Astrocyte (in vitro differentiated cells and primary cell): ENCODE measurements around the gene SPTBN1. TPM values are rescaled to one million over a fixed set of nuclear protein-coding genes. Genes with fewer than 3 reads are reported as not detected.

Source experiments
- DNase-seq: peaks from one replicate; pipeline ENCODE4 v3.0.0-alpha.2; 2010; ENCODE audit warnings: low read depth
- FAIRE-seq: peaks from 2 replicates; lab custom pipeline; 2011; peaks lifted over from hg19 to GRCh38; lab: Jason Lieb, UNC
- H2AFZ ChIP-seq: 2 replicates; pipeline ENCODE4 v1.6.0; 2012; ENCODE audit warnings: low read depth, low read length, inconsistent platforms
- H3K27ac ChIP-seq: 2 replicates; pipeline ENCODE4 v1.5.1; 2011; ENCODE audit warnings: low read depth, low read length, inconsistent platforms
- H3K27me3 ChIP-seq: 2 replicates; pipeline ENCODE4 v1.6.0; 2011; ENCODE audit warnings: low read length, inconsistent platforms; ENCODE audit not compliant: insufficient read depth
- H3K36me3 ChIP-seq: 2 replicates; pipeline ENCODE4 v1.5.1; 2011; ENCODE audit warnings: low read length, inconsistent platforms; ENCODE audit not compliant: insufficient read depth
- H3K4me1 ChIP-seq: 2 replicates; pipeline ENCODE4 v1.5.1; 2011; ENCODE audit warnings: low read length, inconsistent platforms; ENCODE audit not compliant: insufficient read depth
- H3K4me2 ChIP-seq: 2 replicates; pipeline ENCODE4 v1.6.0; 2012; ENCODE audit warnings: low read length, inconsistent platforms
- H3K4me3 ChIP-seq: 2 replicates; pipeline ENCODE4 v1.5.1; 2011; ENCODE audit warnings: low read depth, mild to moderate bottlenecking, low read length, inconsistent platforms; ENCODE audit not compliant: insufficient read depth
- H3K79me2 ChIP-seq: 2 replicates; pipeline ENCODE4 v1.6.0; 2012; ENCODE audit warnings: mild to moderate bottlenecking, low read length, inconsistent platforms; ENCODE audit not compliant: insufficient read depth
- H3K9ac ChIP-seq: 2 replicates; pipeline ENCODE4 v1.6.0; 2012; ENCODE audit warnings: mild to moderate bottlenecking, low read length, inconsistent platforms
- H3K9me3 ChIP-seq: 2 replicates; pipeline ENCODE4 v1.5.1; 2012; ENCODE audit warnings: low read depth, mild to moderate bottlenecking, low read length, inconsistent platforms; ENCODE audit not compliant: insufficient read depth
- H4K20me1 ChIP-seq: 2 replicates; pipeline ENCODE4 v1.6.0; 2012; ENCODE audit warnings: low read length, inconsistent platforms; ENCODE audit not compliant: insufficient read depth
- H3K27ac Mint-ChIP-seq: one replicate; pipeline ENCODE4 v1.8.0; 2021; ENCODE audit warnings: mild to moderate bottlenecking, mixed read lengths; ENCODE audit not compliant: unreplicated experiment
- H3K27me3 Mint-ChIP-seq: one replicate; pipeline ENCODE4 v1.8.0; 2021; ENCODE audit warnings: low read depth, mixed read lengths; ENCODE audit not compliant: unreplicated experiment
- H3K36me3 Mint-ChIP-seq: one replicate; pipeline ENCODE4 v1.8.0; 2021; ENCODE audit warnings: low read depth, mixed read lengths; ENCODE audit not compliant: unreplicated experiment
- H3K4me1 Mint-ChIP-seq: one replicate; pipeline ENCODE4 v1.8.0; 2021; ENCODE audit warnings: low read depth, mixed read lengths; ENCODE audit not compliant: unreplicated experiment
- H3K4me3 Mint-ChIP-seq: one replicate; pipeline ENCODE4 v1.8.0; 2021; ENCODE audit warnings: mild to moderate bottlenecking, moderate library complexity, mixed read lengths; ENCODE audit not compliant: unreplicated experiment
- H3K9me3 Mint-ChIP-seq: one replicate; pipeline ENCODE4 v1.8.0; 2021; ENCODE audit warnings: mild to moderate bottlenecking, mixed read lengths; ENCODE audit not compliant: unreplicated experiment
- CTCF ChIP-seq: IDR thresholded peaks from 2 replicates; pipeline ENCODE4 v1.5.1; 2011; ENCODE audit warnings: low read depth, mild to moderate bottlenecking, inconsistent platforms, low read length, moderate library complexity; ENCODE audit not compliant: insufficient read depth
- EZH2 ChIP-seq: IDR thresholded peaks from 2 replicates; pipeline ENCODE4 v1.6.1; 2012; ENCODE audit warnings: mild to moderate bottlenecking, low read length, inconsistent platforms; ENCODE audit not compliant: insufficient read depth
- total RNA-seq: library from RNA; stranded (reverse); gene quantifications from 2 replicates; pipeline ENCODE4 v1.2.1, GENCODE V29; 2021

Gene SPTBN1
- total RNA-seq, 1 donor from 2014 or later: 311 TPM

- no peak overlapping the region for H3K27ac ChIP-seq
- peaks cover 86% of the 10 kb centered on the region for H3K36me3 ChIP-seq
- no peaks in the 10 kb centered on the region for H3K9me3 ChIP-seq
- Mint-ChIP-seq H3K4me3 (no peak overlapping the region), H3K36me3 (peaks cover 45% of the 10 kb centered on the region), H3K27ac (no peak overlapping the region), H3K27me3 (no peaks in the 10 kb centered on the region), H3K9me3 (no peaks in the 10 kb centered on the region), H3K4me1 (no peaks in the 10 kb centered on the region)
- H3K79me2 ChIP-seq: peaks cover 14% of the 10 kb centered on the region
- DNase-seq: no peak
- no peak overlapping the region for H3K4me2 ChIP-seq
- no peak for FAIRE-seq
- H4K20me1 ChIP-seq: peaks cover 7% of the 10 kb centered on the region
- H3K4me3 ChIP-seq: no peak overlapping the region
- no peak for TF ChIP-seq CTCF
- TF ChIP-seq EZH2: no peak
- no peak overlapping the region for H2AFZ ChIP-seq
- H3K27me3 ChIP-seq: no peaks in the 10 kb centered on the region
- H3K9ac ChIP-seq: no peak overlapping the region
- no peaks in the 10 kb centered on the region for H3K4me1 ChIP-seq
Measured at GRCh38 chr2:54646170-54646927, 190.2 kb downstream of the SPTBN1 start.

GRCh38 chr2:54648256-54648655 is 192.1 kb downstream of the SPTBN1 start:
- Mint-ChIP-seq H3K27ac (no peak overlapping the region), H3K27me3 (no peaks in the 10 kb centered on the region), H3K4me1 (peaks cover 6% of the 10 kb centered on the region), H3K9me3 (no peaks in the 10 kb centered on the region), H3K36me3 (peaks cover 46% of the 10 kb centered on the region), H3K4me3 (no peak overlapping the region)
- DNase-seq: no peak
- Histone ChIP-seq H3K4me1 (no peaks in the 10 kb centered on the region), H3K27ac (no peak overlapping the region), H3K36me3 (peaks cover 88% of the 10 kb centered on the region), H3K79me2 (peaks cover 3% of the 10 kb centered on the region), H3K9ac (no peak overlapping the region), H3K27me3 (no peaks in the 10 kb centered on the region), H4K20me1 (peaks cover 9% of the 10 kb centered on the region), H3K4me2 (no peak overlapping the region), H2AFZ (no peak overlapping the region), H3K4me3 (no peak overlapping the region), H3K9me3 (no peaks in the 10 kb centered on the region)
- FAIRE-seq: no peak
- no peak for TF ChIP-seq CTCF
- TF ChIP-seq EZH2: no peak

- FAIRE-seq (no peak), DNase-seq (no peak)
- no peak overlapping the region for H3K4me3 ChIP-seq
- Mint-ChIP-seq H3K27me3 (no peaks in the 10 kb centered on the region), H3K4me1 (peaks cover 6% of the 10 kb centered on the region), H3K27ac (no peak overlapping the region), H3K36me3 (peaks cover 43% of the 10 kb centered on the region), H3K9me3 (no peaks in the 10 kb centered on the region), H3K4me3 (no peak overlapping the region)
- H3K4me1 ChIP-seq: no peaks in the 10 kb centered on the region
- no peaks in the 10 kb centered on the region for H3K27me3 ChIP-seq
- H3K79me2 ChIP-seq: peaks cover 9% of the 10 kb centered on the region
- H2AFZ ChIP-seq: no peak overlapping the region
- H3K9me3 ChIP-seq: no peaks in the 10 kb centered on the region
- no peak overlapping the region for H3K9ac ChIP-seq
- no peak overlapping the region for H3K27ac ChIP-seq
- peaks cover 90% of the 10 kb centered on the region for H3K36me3 ChIP-seq
- no peak overlapping the region for H3K4me2 ChIP-seq
- peaks cover 18% of the 10 kb centered on the region for H4K20me1 ChIP-seq
- TF ChIP-seq CTCF (no peak), EZH2 (no peak)
Measured at GRCh38 chr2:54649191-54649590, 193.1 kb downstream of the SPTBN1 start.
